CD4-positive, alpha-beta T cell treated with Interleukin-10 for 1 hour (primary cell): ENCODE measurements around the gene CTPS2.
"Not testable (repeated sequence)": the region's sequence is repeated elsewhere in the genome, so short reads cannot be mapped to it uniquely, and the experiment has no call there.

ENCODE experiments used
- DNase-seq: peaks from one replicate; pipeline ENCODE4 v3.0.0-alpha.2; 2020

The CTPS2 gene

GRCh38 chrX:16712548-16713155 is at the start of gene CTPS2:
Gene CTPS2 (minus strand): TSS chrX:16712669. CDS start chrX:16702902, 9,767 bp downstream.
- DNase-seq: peak; percentile 46

- DNase-seq: not testable (repeated sequence)
Observed at GRCh38 chrX:16761500-16761899, 49.0 kb upstream of the CTPS2 start.

- no peak for DNase-seq
Observed at GRCh38 chrX:16756724-16757123, 44.3 kb upstream of the CTPS2 start.

GRCh38 chrX:16754019-16754418 is 41.5 kb upstream of the CTPS2 start:
- DNase-seq: no peak

- DNase-seq: no peak
Observed at GRCh38 chrX:16750136-16750535, 37.7 kb upstream of the CTPS2 start.

GRCh38 chrX:16748425-16748824 is 36.0 kb upstream of the CTPS2 start:
- no peak for DNase-seq

- no peak for DNase-seq
Observed at GRCh38 chrX:16745659-16746058, 33.2 kb upstream of the CTPS2 start.

- no peak for DNase-seq
Observed at GRCh38 chrX:16745102-16745501, 32.6 kb upstream of the CTPS2 start.

GRCh38 chrX:16743604-16744325 is 31.3 kb upstream of the CTPS2 start:
- no peak for DNase-seq

GRCh38 chrX:16739574-16739973 is 27.1 kb upstream of the CTPS2 start:
- DNase-seq: no peak

GRCh38 chrX:16737024-16737423 is 24.6 kb upstream of the CTPS2 start:
- DNase-seq: no peak

GRCh38 chrX:16733013-16733412 is 20.5 kb upstream of the CTPS2 start:
- no peak for DNase-seq

- no peak for DNase-seq
Observed at GRCh38 chrX:16730450-16730849, 18.0 kb upstream of the CTPS2 start.

- DNase-seq: no peak
Observed at GRCh38 chrX:16727637-16728036, 15.2 kb upstream of the CTPS2 start.

GRCh38 chrX:16726347-16726988 is 14.0 kb upstream of the CTPS2 start:
- DNase-seq: not testable (repeated sequence)

GRCh38 chrX:16725072-16725471 is 12.6 kb upstream of the CTPS2 start:
- DNase-seq: no peak

GRCh38 chrX:16722481-16722880 is 10.0 kb upstream of the CTPS2 start:
- DNase-seq: no peak

GRCh38 chrX:16719334-16720084 is 7.0 kb upstream of the CTPS2 start, which contains the start of gene SYAP1:
Gene SYAP1 (plus strand): TSS chrX:16719612. CDS start chrX:16719725, 113 bp downstream.
- DNase-seq: peak; percentile 92

GRCh38 chrX:16718824-16719333 is 6.4 kb upstream of the CTPS2 start:
- DNase-seq: no peak

GRCh38 chrX:16716451-16716850 is 4.0 kb upstream of the CTPS2 start:
- DNase-seq: not testable (repeated sequence)

- not testable (repeated sequence) for DNase-seq
Observed at GRCh38 chrX:16715638-16716037, 3.2 kb upstream of the CTPS2 start.

- DNase-seq: no peak
Observed at GRCh38 chrX:16714504-16714903, 2.0 kb upstream of the CTPS2 start.
